Dedifferentiated amniotic fluid mesenchymal stem cell (primary cell): ENCODE measurements around the gene TRMT44.

ENCODE experiments used
- DNase-seq: peaks from one replicate; pipeline ENCODE4 v3.0.0-alpha.2; 2016; ENCODE audit errors: extremely low spot score

Gene TRMT44

GRCh38 chr4:8435656-8436121, 4.9 kb upstream of the TRMT44 start:
- no peak for DNase-seq

GRCh38 chr4:8437281-8437680, 3.3 kb upstream of the TRMT44 start:
- DNase-seq, result no peak

DNA sequence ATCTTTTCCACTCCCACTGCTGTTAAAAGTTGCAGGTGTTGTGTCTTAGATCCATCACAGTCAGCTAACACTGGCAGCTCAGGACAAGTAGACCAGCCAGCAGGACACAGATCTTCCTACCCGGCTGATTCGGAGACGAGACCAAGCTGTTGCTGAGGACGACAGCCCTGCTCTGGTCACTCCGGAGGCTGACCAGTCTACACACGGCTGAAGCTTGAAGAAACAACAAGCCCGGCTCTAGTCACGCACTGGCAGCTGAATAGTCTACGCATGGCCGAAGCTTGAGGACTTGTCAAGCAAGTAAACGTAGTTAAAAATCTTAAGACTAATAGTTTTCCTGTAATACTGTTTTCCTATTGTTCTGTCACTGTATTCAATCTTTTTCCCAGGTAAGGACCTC, 1.8 kb upstream of the TRMT44 start:
- DNase-seq, result no peak

DNA sequence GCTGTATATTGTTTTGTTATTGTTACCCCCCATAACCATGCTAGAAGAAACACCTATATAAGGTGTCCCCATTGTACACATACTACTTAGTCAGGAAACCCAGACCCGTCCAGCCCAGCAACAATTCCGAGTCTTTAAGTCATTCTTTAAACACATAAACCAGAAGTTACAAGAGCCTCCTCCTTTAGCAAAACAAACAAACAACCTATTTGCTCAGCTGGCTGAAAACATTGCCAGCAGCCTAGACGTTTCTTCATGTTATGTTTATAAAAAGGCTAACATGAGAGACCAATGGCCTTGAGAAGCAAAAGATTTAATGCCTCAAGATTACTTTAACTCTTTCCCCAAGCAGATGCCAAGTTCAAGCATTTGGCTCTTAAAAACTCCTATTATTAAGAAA, 1.4 kb upstream of the TRMT44 start:
- DNase-seq, result peak; percentile 38

GRCh38 chr4:8439914-8440491, 574 bp upstream of the TRMT44 start:
- DNase-seq, result peak; percentile 42

GRCh38 chr4:8441499-8442091, 1.0 kb downstream of the TRMT44 start:
- no peak for DNase-seq

- DNase-seq, result no peak
Measured at GRCh38 chr4:8442596-8443358, 2.2 kb downstream of the TRMT44 start.

DNA sequence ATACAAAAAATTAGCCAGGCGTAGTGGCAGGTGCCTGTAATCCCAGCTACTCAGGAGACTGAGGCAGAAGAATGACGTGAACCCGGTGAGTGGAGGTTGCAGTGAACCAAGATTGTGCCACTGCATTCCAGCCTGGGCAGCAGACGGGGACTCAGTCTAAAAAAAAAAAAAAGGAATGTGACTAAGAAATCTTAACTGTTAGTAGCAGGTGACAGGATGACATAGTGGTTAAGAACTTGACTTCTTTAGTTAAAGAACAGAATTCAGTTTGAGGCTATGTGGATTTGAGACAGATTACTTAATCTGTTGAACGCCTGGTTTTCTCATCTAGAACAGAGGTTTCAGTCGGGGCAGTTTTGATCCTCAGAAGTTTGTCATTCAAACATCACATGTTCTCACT, 3.2 kb downstream of the TRMT44 start:
- DNase-seq, result no peak

GRCh38 chr4:8446122-8446521, 5.5 kb downstream of the TRMT44 start:
- no peak for DNase-seq

- no peak for DNase-seq
Measured at GRCh38 chr4:8451440-8452182, 11.0 kb downstream of the TRMT44 start.

DNA sequence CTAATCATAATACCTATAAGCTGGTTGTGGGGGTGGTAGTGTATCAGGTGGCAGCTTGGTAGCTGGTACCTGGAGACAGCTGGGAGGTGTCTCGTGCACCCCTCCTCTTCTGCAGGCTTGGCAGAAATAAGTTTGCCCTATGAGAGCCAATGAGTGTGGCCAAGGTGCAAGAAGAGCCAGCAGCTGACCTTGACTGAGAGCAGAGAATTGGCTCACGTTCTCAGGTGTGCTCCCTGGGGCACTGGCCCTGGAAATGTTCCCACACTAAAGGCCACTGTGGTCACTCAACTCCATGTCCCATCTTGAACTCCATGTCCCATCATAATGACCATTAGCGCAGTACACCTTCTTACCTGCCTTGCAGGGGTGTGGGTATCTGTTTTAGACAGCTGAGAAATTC, 13.4 kb downstream of the TRMT44 start:
- no peak for DNase-seq

- no peak for DNase-seq
Measured at GRCh38 chr4:8457646-8458252, 17.2 kb downstream of the TRMT44 start.

DNA sequence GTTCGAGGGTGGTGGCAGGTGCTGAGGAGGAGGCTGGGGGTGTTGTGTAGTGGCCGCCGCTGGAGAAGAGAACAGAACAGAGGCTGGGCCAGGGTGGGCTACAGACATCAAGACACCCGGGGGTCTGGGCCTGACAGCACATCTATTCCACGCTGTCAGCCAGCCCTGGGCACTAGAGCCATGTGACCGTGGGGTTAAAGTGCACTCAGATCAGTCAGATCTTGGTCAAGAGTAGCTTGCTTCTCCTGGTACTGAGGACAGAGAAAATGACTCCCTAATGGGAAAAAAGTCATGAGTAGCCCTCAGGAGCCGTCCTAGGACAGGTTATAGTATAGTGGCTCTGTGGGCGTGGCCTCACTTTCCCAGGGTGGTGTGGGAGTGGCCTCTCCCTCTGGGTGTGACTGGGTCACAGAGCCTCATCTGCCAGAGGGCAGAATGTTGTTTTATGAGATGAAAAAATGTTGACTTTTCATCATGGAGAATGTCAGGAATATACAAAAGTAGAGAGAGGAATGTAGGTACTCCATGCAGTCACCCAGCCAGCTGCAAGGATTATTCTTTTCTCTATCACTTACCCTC, 19.4 kb downstream of the TRMT44 start:
- DNase-seq, result no peak

DNA sequence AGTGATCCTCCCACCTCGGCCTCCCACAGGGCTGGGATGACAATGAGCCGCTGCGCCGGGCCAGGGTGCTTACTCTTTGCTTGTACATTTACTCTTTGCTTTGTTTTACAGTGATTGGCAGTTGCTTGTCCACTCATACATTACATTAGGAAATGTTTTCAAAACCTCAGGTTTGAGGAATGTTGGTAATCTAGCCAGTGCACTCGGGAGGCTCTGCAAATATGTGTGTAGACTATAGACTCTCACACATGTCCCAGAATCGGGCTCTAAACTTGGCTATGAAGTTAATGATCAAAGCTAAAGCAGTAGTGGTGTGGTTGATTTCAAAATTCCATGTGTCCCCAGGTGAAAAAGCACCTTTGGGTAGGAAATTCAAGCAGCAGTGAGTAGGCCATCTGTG, 20.5 kb downstream of the TRMT44 start:
- DNase-seq, result no peak

DNA sequence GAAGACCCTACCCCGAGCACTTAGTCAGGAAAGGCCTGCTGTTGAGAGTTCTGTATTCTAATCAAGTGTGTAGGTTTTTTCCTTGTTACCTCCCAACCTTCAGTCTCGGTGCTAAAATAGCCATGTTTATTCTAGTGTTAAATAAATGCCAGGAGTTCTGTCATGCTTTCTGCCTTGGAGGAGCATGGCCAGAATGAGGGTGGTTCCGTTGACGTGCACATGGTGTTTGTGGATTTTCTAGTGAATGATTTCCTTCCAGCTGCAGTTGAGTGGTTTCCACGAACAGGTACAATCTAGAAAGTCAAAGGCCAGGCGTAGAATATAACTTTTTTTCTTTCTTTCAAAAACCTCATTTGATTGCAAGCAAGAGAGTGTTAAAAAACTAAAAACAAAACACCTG, 21.0 kb downstream of the TRMT44 start:
- no peak for DNase-seq

DNA sequence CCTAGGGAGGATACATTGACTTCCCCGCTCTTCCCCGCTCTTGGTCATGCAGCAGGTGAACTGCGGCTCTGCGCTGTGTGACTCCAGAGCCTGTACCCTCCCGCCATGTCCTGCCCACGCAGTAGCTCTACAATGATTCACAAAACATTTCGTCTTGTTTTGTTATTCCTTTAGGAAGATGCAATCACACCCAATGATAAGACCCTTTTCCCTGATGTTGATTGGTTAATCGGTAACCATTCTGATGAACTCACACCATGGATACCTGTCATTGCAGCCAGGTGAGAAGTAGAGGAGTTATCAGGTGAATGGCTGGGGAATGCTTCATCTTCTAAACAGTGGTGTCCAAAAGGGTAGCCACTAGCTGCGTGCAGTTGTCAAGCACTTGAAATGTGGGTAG, 23.2 kb downstream of the TRMT44 start:
- no peak for DNase-seq

- no peak for DNase-seq
Measured at GRCh38 chr4:8464381-8464780, 23.8 kb downstream of the TRMT44 start.

DNA sequence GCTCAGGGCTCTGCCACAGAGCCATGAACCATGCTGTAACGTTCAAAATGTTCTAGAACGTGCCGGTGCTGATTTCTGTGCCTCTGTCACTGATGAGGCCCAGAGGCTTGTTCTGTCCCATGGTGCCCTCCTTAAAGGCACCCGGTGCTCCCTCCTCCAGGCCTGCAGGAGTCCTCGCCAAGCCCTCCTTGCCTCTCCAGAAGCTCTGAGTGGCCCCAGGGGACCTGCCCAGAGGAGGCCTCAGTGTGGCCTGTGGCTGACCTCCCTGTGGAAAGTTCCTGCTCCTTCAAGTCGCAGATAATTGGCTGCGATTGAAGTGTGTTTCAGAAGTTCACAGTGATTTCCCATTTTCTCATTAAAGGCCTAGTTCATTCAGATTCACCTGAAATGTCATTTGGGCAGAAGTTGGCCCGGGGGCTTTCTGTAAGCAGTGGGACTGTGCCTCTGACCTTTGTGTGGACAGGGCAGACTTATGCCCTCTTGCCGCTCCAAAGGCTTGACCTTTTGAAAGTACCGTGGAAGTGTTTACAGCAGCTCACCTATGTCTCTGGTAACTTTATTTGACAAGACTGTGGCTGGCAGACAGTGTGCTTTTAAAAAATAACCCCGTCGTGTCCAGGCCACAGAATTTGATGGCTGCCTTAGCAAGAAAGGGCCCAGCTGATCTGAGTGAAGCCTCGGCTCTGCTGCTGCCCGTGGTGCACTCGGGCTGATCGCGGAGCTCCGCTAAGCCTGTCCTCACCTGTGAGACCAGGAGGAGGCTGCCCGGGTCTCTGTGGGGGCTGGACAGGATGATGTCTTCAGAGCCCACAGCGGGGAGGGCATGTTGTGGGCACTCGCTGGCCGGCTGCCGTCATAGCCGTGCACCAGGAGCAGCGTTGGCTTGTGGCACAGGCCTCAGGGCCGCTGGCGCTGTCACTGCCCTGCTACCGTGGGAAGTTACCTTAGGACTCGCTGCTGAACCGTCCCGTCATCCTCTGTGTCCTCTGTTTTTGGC, 25.3 kb downstream of the TRMT44 start:
- DNase-seq, result no peak

GRCh38 chr4:8467016-8467415, 26.4 kb downstream of the TRMT44 start:
- DNase-seq, result no peak

DNA sequence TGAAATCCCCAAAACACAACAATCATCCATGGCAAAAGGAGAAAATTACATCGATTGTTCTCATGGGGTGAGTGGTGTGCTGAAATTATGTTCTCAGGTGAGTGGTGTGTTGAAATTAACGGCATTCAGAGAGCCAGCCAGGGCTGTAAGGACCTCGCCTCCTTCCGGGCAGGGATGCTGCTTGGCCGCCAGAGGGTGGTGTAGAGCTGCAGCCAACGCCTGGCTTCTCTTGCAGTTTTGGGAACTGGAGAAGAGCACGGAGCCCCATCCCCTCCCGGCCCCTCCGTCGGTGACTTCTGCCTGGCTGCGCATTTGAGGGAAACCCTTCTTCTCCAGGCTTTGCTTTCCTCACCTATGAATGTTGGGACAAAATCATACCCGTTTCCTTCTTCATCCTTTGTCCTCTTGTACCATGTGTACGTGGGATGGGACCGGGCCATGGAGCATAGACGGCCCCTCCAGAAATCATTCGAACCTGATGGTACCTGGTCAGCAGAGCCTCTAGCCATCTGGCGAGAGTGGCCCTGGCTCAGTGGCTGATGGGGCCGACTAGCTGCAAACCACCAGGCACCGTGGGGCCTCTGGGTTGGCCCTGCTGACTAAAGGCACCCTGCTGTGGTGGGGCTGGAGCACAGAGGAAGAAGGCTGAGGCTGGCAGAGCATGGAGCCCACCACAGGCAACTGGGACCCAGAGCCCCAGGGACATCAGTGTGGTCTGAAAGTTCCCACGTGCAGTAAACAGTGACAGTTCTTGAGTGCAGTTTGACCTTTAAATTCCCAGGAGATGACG, 28.4 kb downstream of the TRMT44 start:
- DNase-seq, result peak; percentile 47
